Lower leg skin (tissue), 4 donors: Measurements from ENCODE around the gene SAMHD1. TPM values are rescaled to one million over a fixed set of nuclear protein-coding genes. Genes with fewer than 3 reads are reported as not detected.
"Not testable (repeated sequence)": the region's sequence is repeated elsewhere in the genome, so short reads cannot be mapped to it uniquely, and the experiment has no call there.

Experiments
- DNase-seq, 2 donors: peaks; one replicate each; pipeline ENCODE4 v3.0.0-alpha.2; 2019; ENCODE audit warnings: low spot score in 2 of 2
- H3K4me3 ChIP-seq: fragments of 200-600 bp; sonication (generic); 2 replicates; pipeline ENCODE4 v1.5.1; 2017; ENCODE audit warnings: mild to moderate bottlenecking, low read depth; ENCODE audit not compliant: poor library complexity, severe bottlenecking
- CTCF ChIP-seq, 3 donors: fragments of 450-650 bp; IDR thresholded peaks; one replicate each; pipeline ENCODE4 v1.5.1; 2016; ENCODE audit warnings: antibody characterized with exemption in 3 of 3, mild to moderate bottlenecking in 3 of 3, moderate library complexity in 2 of 3
- POLR2A ChIP-seq, 2 donors: fragments of 450-650 bp; IDR thresholded peaks; one replicate each; pipeline ENCODE4 v1.6.1; 2016 to 2017; ENCODE audit warnings: antibody characterized with exemption in 2 of 2, mild to moderate bottlenecking in 1 of 2, moderate library complexity in 1 of 2
- WGBS, 2 donors: methylation state at CpG; one replicate each; pipeline ENCODE4 v1.1.5; 2018; 5-methylcytosine and 5-hydroxymethylcytosine counted together
- intact Hi-C: fragments of 100-400 bp; cut with DNase I; formaldehyde crosslinking; loops from one replicate; pipeline ENCODE4 v1.15.0; 2023; ENCODE audit warnings: low total_unique reads
- total RNA-seq, 4 donors: library from RNA; depleted of rRNA; stranded (reverse); fragments of >200 nt; gene quantifications; one replicate each; pipeline ENCODE4 v1.1.0, GENCODE V29; 2016

SAMHD1 gene
- total RNA-seq, 4 donors from 2014 or later = 29.4 to 109 (median 38.3) TPM

DNA sequence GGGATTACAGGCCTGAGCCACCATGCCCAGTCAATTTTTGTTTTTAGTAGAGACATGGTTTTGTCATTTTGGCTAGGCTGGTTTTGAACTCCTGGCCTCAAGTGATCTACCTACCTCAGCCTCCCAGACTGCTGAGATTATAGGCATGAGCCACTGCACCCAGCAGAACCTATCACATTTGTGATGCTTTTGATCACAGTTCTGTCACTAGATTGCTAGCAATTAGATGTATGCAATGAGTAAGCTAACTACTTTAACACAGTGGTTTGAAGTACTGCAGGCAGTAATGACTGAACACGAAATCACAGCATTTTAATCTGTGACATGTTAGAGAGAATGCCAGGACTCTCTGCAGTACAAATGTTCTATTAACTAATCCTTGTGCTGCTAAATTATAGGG is 19.6 kb upstream of the SAMHD1 start:
- no peak overlapping the region for H3K4me3 ChIP-seq
- no peak for DNase-seq
- WGBS, 2 donors = 52 to 68% methylated on average over 1 of the region's 1 CpG
- intact Hi-C loops = no loop called here
- TF ChIP-seq POLR2A (IDR thresholded peaks at IDR 0.05) (no peak), CTCF (IDR thresholded peaks at IDR 0.05) (no peak)

DNA sequence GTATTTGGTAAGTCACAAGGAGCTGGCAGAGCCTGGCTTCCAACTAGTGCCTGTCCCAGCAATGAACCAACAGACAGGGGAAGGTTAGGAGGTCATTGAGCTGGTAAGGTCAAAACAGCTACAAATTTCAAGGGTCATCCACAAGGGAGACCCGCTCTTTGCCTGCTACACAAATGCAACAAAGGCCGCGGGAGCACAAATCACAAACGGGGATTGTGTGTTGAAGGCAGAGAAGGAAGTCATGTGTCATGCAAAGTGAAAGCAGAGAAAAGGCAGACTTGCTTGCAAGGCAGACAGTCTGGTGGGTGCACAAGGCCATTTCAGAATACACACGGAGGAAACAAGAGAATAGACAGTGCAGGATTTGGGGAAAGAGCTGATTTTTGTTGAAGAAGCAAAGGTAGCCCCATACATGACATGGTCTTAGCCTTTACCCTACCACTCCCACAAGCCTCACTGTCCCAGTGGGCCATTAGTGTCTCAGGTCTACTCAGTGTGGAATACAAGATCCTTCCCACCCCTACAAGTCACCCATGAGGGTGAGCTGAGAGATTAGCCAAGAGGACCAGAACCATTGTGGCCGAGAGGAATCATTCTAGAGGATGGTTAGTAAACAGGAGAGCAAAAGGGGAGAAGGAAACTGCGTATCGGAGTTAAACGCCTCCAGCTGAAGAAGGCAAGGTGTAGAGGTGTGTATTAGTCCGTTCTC is 18.1 kb upstream of the SAMHD1 start:
- no peak for DNase-seq
- no peak overlapping the region for H3K4me3 ChIP-seq
- intact Hi-C loops = no loop called here
- 82 to 88% methylated on average over 10 of the region's 10 CpGs for WGBS, 2 donors
- TF ChIP-seq CTCF (IDR thresholded peaks at IDR 0.05) = no peak
- no peak for TF ChIP-seq POLR2A (IDR thresholded peaks at IDR 0.05)

DNA sequence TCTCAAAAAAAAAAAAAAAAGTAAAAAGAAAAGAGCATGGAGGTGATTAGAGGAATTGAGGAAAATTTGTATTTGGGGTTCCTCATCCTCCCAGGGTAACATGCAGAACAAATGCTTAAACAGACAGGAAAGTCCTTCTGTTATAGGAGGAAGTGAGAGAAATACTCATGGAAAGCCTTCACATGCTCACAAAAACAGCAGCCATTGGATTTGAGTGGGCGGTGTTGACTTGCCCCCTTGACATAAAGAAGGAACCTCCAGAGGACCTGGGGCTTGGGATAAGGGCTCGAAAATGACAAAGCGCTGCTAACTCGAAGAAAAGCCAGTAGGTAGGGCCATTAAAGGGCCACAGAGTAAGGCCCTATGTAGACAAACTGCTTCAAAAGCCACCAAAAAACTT is 17.5 kb upstream of the SAMHD1 start:
- no peak for DNase-seq
- intact Hi-C loops = no loop called here
- H3K4me3 ChIP-seq = no peak overlapping the region
- TF ChIP-seq CTCF (IDR thresholded peaks at IDR 0.05) = no peak
- WGBS, 2 donors = 82 to 86% methylated on average over 4 of the region's 4 CpGs

DNA sequence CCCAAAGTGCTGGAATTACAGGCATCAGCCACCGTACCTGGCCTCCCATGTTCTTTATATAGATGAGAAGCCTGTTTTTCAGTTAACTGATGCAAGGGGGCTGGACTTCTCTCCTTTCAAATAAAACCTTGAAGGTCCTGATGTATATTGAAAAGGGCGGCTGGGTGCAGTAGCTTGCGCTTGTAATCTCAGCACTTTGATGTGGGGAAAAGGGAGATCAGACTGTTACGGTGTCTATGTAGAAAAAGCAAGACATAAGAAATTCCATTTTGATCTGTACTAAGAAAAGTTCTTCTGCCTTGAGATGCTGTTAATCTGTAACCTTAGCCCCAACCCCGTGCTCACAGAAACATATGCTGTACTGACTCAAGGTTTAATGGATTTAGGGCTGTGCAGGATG is 16.1 kb upstream of the SAMHD1 start:
- no peak for TF ChIP-seq POLR2A (IDR thresholded peaks at IDR 0.05)
- TF ChIP-seq CTCF (IDR thresholded peaks at IDR 0.05) = no peak
- H3K4me3 ChIP-seq = no peak overlapping the region
- DNase-seq = no peak
- WGBS, 2 donors = 91% methylated on average over 5 of the region's 5 CpGs
- intact Hi-C loops = no loop called here

DNA sequence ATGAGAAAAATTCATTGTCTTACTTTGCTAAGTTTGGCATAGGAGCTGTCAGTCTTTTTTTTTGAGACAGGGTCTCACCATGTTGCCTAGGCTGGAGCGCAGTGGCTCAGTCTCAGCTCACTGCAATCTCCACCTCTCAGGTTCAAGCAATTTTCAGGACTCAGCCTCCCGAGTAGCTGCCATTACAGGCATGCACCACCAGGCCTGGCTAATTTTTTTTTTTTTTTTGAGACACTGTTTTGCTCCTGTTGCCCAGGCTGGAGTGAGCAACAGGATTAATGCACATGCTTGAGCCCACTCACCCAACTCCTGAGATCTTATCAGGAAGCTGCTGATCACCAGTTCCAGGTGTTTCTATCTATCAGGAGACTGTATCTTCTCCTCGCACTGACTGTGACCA is 15.5 kb upstream of the SAMHD1 start:
- intact Hi-C loops, DNase-seq, H3K4me3 ChIP-seq: not testable (repeated sequence)
- 88 to 94% methylated on average over 3 of the region's 3 CpGs for WGBS, 2 donors

GRCh38 chr20:36962354-36962941 is 10.9 kb upstream of the SAMHD1 start:
- H3K4me3 ChIP-seq, intact Hi-C loops, DNase-seq: not testable (repeated sequence)

GRCh38 chr20:36959242-36959641 is 7.7 kb upstream of the SAMHD1 start:
- no peak overlapping the region for H3K4me3 ChIP-seq
- DNase-seq = no peak
- 73 to 85% methylated on average over 4 of the region's 4 CpGs for WGBS, 2 donors
- TF ChIP-seq CTCF (IDR thresholded peaks at IDR 0.05) = no peak
- TF ChIP-seq POLR2A (IDR thresholded peaks at IDR 0.05) = no peak
- intact Hi-C loops = no loop called here

More at GRCh38 chr20:36962354-36962941, 10.9 kb upstream of the SAMHD1 start:
- WGBS, 2 donors = 81 to 92% methylated on average over 9 of the region's 9 CpGs
